Right lung (tissue), 10 donors: ENCODE results near the gene PPP1R9A. TPM values are rescaled to one million over a fixed set of nuclear protein-coding genes. Genes with fewer than 3 reads are reported as not detected.

Experiments
- DNase-seq, 2 donors: peaks; one replicate each; pipeline ENCODE4 v3.0.0-alpha.2; 2013
- long read RNA-seq, 8 donors: transcript quantifications; one replicate each; lab custom pipeline, GENCODE V29; 2026
- polyA plus RNA-seq, 5 donors: library from polyadenylated mRNA; unstranded; fragments of 120-200 nt; gene quantifications; one replicate each; pipeline versions ENCODE4 v1.2.1 to v1.2.3, GENCODE V29; 2013; ENCODE audit warnings: inconsistent platforms in 1 of 5, low replicate concordance in 1 of 5; ENCODE audit not compliant: insufficient read length in 5 of 5, insufficient read depth in 1 of 5

Gene PPP1R9A
- 10 to 100 TPM; 12.9 to 24.7 (median 21.9) TPM for polyA plus RNA-seq
- long read RNA-seq, donor 1, partial matches to known transcripts, result 11 of 12 reads
- long read RNA-seq, donor 1, other reads (novel, unspliced or antisense), result 0 of 12 reads
- long read RNA-seq, donor 2, result 0 reads
- long read RNA-seq, donor 3, partial matches to known transcripts, result 8 of 8 reads
- long read RNA-seq, donor 3, other reads (novel, unspliced or antisense), result 0 of 8 reads
- long read RNA-seq, donor 4, result 0 reads
- long read RNA-seq, donor 5, partial matches to known transcripts, result 0 of 4 reads
- long read RNA-seq, donor 5, other reads (novel, unspliced or antisense), result 0 of 4 reads
- long read RNA-seq, donor 6, result 0 reads
- long read RNA-seq, donor 7, partial matches to known transcripts, result 0 of 1 reads
- long read RNA-seq, donor 7, other reads (novel, unspliced or antisense), result 0 of 1 reads
- long read RNA-seq, donor 8, result 0 reads

- DNase-seq, result peak; percentile 28 to 57
Observed at GRCh38 chr7:94907026-94907810, at the start of gene PPP1R9A. Gene PPP1R9A, plus strand, starts transcription at chr7:94907594. Its CDS starts 2,520 bp downstream, at chr7:94910114.

GRCh38 chr7:94871132-94871531 lies 36.3 kb upstream of the PPP1R9A start:
- DNase-seq, result no peak

- DNase-seq, result no peak
Observed at GRCh38 chr7:94873239-94873638, 34.2 kb upstream of the PPP1R9A start.

- DNase-seq, result no peak
Observed at GRCh38 chr7:94874036-94874785, 33.2 kb upstream of the PPP1R9A start.

- DNase-seq, result no peak
Observed at GRCh38 chr7:94875201-94875600, 32.2 kb upstream of the PPP1R9A start.

- no peak for DNase-seq
Observed at GRCh38 chr7:94877731-94878670, 29.4 kb upstream of the PPP1R9A start.

GRCh38 chr7:94882891-94883290 lies 24.5 kb upstream of the PPP1R9A start:
- DNase-seq, result no peak

- DNase-seq, result no peak
Observed at GRCh38 chr7:94883616-94884015, 23.8 kb upstream of the PPP1R9A start.

GRCh38 chr7:94888551-94888950 lies 18.8 kb upstream of the PPP1R9A start:
- no peak for DNase-seq

GRCh38 chr7:94888995-94889523 lies 18.3 kb upstream of the PPP1R9A start:
- DNase-seq, result no peak

- DNase-seq, result no peak
Observed at GRCh38 chr7:94890216-94890615, 17.2 kb upstream of the PPP1R9A start.

- no peak for DNase-seq
Observed at GRCh38 chr7:94893661-94894060, 13.7 kb upstream of the PPP1R9A start.

GRCh38 chr7:94897541-94897940 lies 9.9 kb upstream of the PPP1R9A start:
- DNase-seq, result no peak

- no peak for DNase-seq
Observed at GRCh38 chr7:94898340-94898739, 9.1 kb upstream of the PPP1R9A start.

- peak in 1 of 2 donors; percentile 51 for DNase-seq
Observed at GRCh38 chr7:94901981-94902380, 5.4 kb upstream of the PPP1R9A start.

GRCh38 chr7:94903971-94904370 lies 3.4 kb upstream of the PPP1R9A start:
- no peak for DNase-seq

GRCh38 chr7:94904982-94905381 lies 2.4 kb upstream of the PPP1R9A start:
- DNase-seq, result no peak

- DNase-seq, result no peak
Observed at GRCh38 chr7:94906065-94906851, 1.1 kb upstream of the PPP1R9A start.

GRCh38 chr7:94907811-94908322 lies 473 bp downstream of the PPP1R9A start:
- no peak for DNase-seq
